EH (cell line): ENCODE measurements around the gene PEDS1.
"Not testable (repeated sequence)": the region's sequence is repeated elsewhere in the genome, so short reads cannot be mapped to it uniquely, and the experiment has no call there.

Experiments used
- DNase-seq: peaks from one replicate; pipeline ENCODE4 v3.0.0-alpha.2; 2015; ENCODE audit warnings: low read depth

The PEDS1 gene

DNA sequence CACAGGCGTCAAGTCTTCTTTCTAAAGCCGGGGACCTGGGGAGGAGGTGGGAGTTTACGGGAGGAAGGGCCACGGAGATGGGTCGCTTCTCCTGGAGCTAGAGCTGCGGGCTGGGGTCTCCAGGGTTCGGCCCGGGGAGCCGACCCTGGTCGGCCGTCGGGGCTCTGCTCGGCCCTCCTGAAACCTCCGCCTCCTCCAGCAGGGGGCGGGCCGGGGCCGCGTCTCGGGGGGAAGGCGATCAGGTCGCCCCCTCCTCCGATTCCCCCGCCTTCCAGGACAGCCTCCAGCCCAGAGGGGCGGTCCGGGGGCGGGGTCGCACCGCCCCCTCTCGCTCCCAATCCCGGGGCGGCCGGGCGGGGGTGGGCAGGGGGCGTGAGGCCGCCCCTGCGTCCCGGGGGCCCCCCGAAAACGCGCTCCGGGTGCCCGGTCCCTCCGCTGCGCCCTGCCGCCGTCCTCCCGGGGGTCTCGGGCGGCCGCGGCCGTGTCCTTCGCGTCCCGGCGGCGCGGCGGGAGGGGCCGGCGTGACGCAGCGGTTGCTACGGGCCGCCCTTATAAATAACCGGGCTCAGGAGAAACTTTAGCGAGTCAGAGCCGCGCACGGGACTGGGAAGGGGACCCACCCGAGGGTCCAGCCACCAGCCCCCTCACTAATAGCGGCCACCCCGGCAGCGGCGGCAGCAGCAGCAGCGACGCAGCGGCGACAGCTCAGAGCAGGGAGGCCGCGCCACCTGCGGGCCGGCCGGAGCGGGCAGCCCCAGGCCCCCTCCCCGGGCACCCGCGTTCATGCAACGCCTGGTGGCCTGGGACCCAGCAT is 36.9 kb upstream of the PEDS1 start, which contains the start of gene CEBPB:
TSS of gene CEBPB (plus strand) at position 580 of the 814 bp plus-strand sequence. CDS start at position 784, 204 bp downstream.
- DNase-seq, result peak; percentile 93

DNA sequence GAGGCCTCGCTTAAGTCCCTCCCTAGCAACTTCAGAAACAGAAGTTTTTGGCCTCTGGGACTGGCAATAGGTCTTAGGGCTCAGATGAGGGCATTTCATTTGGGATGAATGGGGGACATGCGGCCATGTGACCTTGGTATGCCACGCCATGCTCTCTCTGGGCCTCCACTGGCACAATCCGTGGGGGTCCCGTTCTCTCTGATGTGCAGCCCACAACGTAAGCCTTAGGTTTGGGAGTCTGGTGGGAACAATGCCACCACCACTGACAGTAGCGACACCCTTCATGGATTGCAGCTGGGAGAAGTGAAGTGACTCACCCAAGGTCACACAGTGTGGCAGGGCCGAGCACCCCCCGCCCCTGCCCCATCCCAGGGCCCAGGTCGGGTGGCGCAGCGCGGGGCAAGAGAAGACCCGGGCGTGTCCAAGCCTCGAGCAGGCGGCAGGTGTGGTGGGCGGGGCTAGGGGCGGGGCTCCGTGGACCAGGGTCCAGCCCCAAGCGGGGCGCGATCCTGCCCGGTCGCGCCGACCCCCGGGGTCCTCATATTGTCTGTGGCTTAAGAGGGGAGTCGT is 36.2 kb upstream of the PEDS1 start:
- DNase-seq, result no peak

DNA sequence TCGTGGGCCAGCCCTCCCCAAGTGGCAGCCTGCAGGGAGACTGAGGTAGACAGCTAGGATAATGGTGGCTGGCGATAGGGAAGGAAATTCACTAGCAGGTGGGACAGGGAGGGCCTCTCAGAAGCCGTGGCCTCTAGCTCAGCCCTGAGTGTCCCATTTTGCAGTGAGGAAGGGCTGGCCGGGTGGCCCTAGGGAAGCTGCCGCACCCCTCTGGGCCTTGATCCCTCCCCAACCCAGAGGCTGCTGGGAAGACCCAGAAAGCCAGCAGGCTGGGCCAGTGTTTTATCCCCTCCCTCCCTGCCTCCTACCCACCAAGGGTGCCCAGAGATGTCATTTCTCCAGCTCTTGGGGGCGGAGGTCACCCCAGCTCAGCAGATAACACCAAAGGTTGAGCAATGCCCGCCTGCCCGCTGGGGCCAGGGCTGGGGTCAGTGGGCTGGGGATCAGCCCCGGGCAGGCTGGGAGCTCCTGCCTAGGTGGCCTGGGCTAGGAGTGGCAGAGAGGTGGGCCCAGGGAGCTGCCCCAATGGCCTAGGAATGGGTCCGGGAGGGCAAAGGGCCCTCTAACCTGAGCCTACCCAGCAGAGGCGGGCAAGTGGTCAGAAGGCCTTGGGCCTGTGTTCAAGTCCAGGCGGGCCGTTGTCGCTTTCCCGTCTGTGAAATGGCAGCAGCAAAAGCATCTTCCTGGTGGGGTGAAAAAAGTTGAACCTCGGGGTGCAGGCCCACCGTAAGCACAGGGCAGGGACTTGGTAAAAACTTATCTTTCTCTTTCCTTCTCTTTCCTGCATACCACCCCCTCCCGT is 35.6 kb upstream of the PEDS1 start:
- no peak for DNase-seq

DNA sequence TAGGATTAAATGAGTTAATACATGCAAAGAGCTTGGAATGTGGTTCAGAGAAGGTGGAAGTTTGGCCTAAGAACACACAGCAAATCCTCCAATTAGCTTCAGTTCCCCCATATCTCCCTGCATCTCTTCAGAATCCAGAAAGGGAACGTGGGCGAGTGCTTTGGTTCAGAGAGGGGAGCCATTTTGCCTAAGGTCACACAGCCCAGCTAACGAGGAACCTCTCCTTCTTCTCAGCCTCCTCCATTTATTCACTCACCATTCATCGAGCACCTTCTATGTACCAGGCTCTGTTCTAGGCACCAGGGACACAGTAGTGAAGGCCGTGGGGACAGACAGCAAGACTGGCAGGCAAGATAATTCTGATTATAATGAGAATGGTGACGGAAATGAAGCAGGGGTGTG is 34.8 kb upstream of the PEDS1 start:
- no peak for DNase-seq

DNA sequence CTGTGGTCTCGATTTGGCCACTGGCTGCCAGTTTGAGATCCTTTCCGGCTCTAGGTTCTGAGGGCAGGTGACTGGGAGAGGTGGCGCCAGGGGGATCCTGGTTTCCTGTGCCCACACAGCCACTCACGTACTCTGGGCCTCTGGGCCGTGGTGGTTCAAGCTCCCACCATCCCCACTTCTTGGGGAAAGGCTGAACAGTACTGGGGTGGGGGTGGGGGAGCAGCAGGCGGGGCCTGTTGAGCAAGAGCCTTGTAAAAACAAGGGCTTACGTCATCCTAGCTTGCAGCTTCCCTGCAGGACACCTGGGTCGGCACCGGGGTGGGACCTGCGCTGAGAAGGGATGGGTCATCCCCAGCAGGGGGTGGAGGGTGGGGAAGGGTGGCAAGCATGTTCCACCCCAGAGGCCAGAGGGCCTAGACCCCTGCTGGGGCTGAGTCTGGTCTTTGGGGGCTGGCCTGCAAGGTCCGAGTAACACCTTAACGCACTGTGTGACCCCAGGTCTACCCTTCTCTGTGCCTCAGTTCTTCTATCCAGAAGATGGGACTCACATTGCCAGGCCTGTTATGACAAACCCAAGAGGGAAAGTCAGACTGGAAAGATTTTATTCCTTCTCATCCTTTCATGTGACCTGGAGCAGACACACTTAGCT is 34.0 kb upstream of the PEDS1 start:
- DNase-seq, result peak; percentile 58

DNA sequence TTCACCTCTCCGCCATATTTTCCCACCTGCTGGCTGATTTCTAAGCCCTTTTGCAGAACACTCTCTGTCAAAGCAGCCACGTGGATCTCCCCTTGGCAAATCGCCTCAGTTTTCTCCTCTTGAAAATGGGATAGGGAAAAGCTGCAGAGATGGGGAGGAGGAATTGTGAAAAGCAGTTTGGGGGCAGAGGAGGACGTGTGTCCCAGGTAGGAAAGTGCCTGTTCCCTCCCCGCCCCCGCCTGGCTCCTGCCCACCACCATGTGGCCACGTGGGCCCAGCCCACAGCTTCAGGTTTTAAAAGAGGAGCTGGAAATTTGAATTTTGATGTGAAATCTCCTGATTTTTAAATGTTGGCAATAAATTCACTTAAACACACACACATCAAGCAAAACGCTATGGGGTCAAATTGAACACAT is 33.5 kb upstream of the PEDS1 start:
- DNase-seq, result no peak

DNA sequence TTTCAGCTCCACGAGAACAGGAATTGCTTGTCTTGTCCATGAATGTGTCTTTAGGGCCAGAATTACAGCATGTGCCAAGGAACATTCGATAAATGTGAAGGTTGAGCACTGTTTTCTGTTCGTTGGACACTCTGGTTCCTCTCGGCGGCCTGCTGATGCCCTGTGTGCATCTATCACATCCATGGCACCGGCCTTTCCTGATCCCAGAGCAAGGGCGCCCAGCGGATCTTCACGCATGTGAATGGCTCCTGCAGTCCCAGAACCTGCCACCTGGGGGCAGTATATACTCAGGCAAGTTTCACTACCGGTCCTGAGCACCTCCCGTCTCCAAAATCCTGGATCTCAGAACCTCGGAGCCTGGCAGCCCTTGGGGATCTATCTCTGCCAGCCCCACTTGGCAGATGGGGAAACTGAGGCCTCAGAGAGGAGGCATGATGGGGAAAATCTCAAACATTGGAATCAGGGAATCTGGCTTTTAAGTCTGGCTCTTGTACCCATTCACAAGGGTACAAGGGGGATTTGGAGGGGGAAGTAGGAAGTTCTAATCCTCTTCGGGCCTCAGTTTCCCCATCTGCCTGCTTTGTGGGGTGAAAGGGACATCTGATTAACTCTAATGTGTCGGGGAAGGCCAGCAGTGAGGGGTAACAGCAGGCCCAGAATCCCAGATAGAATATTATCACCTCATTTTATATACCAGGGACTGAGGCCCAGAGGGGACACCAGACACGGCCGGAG is 32.8 kb upstream of the PEDS1 start:
- peak; percentile 82 for DNase-seq

DNA sequence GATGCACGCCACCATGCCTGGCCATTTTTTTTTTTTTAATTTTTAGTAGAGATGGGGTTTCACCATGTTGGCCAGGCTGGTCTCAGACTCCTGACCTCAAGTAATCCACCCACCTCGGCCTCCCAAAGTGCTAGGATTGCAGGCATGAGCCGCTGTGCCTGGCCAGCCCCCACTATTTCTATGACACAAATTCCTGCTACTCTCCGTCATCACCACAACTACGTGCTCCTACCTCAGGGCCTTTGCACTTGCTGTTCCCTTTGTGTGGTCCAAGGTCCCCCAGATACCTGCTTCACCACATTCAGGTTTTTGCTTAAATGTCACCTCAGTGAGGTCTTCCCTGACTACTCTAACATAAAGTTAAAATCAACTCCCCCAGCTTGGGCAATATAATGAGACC is 31.9 kb upstream of the PEDS1 start:
- DNase-seq, result no peak

DNA sequence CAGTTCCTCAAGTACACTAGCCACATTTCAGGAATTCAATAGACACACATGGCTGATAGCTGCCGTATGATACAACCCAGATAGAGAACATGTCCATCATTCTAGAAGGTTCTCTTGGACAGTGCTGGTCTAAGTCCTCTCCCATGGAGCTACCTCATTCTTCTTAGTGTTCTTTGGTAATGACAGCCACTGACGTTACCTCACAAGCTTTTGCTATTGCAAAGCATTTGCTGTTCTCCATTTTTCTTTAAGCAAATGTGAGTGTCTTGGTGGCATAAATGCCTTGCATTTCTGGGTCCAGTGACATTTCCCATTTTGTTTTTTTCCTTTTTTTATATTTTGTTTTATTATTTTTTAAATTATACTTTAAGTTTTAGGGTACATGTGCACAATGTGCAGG is 28.8 kb upstream of the PEDS1 start:
- DNase-seq, result no peak

DNA sequence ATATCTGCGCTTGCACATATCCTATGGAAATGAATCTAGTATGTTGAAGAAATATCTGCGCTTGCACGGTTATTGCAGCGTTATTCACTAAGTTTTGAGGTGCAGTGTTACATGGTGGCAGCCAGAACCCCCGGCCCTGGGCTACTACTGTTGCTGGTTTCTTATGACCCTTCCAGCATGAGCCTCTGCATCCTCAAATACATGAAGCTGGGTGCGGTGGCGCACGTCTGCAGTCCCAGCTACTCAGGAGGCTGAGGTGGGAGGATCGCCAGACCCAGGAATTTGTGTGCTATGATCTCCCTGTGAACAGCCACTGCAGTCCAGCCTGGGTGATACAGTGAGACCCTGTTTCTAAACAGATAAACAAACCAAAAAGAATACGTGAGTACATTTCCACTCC is 27.8 kb upstream of the PEDS1 start:
- no peak for DNase-seq

DNA sequence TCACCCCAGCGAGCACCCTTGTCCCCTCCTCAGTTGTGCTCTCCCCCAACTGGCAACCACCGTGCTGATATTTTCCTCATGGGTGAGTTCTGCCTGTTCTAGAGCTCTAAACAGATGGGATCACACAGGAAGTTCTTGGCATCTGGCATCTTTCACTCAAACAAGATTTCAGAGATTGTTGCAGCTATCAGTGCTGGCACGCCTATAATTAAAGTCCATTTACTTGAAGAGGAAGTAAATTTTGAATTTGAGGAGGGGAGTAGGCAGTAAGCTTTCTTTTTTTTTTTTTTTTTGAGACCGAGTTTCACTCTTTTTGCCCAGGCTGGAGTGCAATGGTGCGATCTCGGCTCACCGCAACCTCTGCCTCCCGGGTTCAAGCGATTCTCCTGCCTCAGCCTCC is 25.1 kb upstream of the PEDS1 start:
- DNase-seq, result not testable (repeated sequence)

DNA sequence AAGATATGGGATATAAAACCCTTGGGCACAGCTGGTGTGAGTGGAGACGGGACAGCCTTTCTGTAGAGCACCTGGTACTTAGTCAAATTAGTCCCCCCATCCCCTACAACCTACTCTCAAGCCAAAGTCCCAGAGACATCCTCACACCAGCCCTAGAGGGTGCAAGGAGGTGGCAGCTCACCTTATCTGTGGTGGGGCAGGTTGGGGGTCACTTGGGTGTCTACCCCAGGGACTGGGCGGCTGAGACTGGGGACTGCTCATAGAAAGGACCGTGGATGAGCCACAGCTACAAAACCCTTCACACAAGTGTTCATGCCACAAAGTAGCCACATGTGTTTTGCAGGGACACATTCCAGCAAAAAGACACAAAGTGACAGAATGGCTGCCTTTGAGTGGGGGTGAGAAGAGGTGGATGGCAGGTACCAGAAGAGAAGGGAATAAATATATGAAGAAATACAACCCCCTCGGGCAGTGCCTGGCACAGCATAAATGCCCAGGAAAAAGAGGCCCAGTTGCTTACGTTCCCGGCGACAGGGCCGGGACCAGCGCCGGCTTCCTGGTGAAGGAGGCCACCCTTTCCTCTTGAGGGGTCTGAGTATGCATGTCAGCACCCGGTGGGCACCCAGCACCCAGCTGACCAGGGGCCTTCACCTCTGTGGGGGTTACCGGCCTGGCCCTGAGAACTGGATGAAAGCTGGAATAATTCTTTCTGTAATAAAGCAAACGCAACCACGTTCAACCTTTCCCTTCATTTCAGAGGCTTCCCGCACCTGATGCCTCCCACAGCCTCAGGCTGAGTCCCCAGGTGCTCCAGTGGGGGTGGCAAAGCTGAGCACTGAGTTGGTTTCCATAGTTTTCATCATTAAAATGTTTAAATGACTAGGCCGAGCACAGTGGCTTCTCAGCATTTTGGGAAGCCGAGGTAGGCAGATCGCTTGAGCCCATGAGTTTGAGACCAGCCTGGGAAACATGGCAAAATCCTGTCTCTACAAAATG is 22.7 kb upstream of the PEDS1 start:
- DNase-seq, result no peak

DNA sequence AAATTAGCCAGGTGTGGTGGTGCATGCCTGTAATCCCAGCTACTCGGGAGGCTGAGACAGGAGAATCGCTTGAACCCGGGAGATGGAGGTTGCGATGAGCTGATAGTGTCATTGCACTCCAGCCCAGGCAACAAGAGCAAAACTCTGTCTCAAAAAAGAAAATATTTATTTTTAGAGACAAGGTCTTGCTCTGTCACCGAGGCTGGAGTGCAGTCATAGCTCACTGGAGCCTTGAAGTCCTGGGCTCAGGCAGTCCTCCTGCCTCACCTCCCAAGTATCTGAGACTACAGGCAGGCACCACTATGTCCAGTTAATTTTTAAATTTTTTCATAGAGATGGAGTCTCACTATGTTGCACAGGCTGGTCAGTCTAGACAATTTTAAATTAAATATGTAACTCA is 20.9 kb upstream of the PEDS1 start:
- DNase-seq, result no peak

DNA sequence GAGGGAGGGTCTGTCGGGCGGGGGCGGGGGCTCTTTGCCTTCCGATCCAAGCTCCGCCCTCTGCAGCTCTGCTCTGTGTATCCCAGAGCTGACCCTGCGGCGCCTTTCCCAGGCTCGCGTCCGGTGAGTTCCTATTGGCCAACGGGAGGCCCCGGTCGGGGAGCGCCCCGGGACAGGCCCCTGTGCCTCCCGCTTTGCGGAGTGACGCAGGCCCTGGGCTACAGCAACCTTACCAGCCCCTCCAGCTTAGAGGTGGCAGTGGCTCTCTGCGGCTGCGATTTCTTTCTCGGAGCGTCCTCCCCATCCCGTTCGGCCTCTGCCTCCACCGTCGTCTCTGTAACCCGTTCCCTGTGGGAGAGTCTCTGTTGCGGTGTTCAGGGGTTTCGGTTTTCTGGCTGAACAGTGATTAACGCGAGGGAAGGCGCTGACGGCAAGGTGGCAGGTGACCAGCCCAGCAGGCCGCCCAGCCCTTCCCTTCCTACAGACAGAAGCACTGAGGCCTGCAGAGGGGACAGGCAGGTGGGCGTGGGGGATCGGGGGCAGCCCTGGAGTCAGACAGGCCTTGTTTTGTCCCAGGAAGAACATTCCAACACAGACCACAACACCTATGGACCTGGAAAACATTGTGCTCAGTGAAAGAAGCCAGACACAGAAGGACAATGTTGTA is 19.0 kb upstream of the PEDS1 start:
- peak; percentile 79 for DNase-seq

DNA sequence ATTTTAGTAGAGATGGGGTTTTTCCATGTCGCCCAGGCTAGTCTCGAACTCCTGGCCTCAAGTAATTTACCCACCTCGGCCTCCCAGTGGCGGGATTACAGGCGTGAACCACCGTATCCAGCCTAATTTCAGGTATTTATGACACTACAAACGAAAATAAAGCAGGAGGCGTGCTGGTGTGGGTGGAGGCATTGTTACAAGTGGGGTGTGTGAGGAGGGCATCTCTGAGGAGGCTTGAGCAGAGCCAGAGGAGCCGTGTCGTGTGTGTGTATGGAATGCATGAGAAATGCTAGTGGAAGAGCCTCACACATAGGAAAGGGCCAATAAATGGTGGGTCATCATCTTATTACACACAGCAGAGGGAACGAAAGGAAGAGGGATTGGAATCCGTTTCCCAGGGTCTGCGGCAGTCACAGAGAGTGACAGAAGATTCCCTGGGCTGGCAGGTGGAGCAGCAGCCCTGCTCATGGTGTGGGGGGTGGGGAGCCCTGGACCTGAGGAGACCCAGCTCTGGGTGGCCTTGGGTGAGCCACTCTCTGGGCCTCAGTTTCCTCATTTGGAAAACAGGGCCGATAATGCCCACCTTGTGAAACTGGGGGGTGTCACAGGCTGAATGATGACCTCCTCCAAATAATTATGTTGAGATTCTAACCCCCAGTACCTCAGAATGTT is 17.2 kb upstream of the PEDS1 start:
- DNase-seq, result no peak

DNA sequence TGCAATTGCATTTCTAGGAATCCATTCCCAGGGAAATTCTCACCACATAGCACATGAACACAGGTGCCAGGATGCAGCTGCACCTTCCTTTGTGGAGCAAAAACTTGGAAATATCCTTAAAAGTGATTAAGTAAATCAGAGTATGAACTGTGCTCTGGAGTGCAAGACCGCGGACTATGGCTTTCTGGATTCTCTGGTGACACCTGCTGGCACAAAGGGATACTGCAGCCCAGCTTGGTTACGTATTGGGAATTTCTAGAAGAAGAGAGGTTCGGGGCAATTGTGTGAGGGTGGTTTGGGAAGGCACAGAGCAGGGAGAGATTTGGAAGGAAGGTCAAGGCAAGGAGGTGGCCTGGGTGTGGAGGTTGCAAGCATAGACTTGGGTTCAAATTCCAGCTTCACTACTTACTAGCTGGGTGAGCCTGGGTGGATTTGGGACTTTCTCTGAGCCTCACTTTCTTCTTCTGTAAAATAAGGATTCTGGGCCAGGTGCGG is 15.9 kb upstream of the PEDS1 start:
- peak; percentile 77 for DNase-seq

DNA sequence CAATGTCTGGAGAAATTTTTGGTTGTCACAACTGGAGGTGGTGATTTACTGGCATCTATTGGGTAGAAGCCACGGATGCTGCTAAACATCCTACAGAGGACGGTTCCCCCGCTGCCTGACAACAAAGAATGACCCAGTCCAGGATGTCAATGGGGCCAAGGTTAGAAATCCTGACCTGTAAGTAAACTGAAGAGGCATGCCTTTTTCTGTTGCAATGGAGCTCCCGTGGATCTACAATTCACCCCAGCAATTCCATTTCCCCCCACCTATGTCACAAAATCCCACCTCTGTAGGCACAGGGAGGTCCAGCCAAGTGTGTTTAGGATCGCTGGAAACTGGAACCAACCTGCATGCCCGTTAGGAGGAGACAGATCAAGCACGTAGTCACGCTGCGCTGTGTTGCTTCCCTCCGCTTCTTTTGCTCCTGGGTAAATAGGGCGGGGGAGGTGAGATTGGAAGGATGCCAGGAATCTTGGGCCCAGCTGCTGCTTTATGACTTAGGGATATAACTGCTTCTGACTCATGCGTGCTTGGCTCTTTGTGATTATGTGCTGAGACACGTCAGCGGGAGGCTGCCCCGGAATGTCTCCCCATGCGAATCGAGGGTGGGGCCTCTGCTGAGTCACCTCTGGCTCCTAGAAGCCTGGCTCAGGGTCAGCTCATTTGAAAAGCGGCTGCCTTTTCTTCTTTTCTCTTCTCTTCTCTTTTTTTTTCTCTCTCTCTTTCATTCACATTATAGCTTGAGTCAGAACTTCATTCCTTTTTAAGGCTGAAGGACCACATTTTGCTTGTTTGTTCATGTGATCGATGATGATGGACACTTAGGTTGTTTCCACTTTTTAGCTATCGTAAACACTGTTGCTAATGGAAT is 12.4 kb upstream of the PEDS1 start:
- DNase-seq, result peak; percentile 100
